ENCODE data around the gene METTL9.

DNA sequence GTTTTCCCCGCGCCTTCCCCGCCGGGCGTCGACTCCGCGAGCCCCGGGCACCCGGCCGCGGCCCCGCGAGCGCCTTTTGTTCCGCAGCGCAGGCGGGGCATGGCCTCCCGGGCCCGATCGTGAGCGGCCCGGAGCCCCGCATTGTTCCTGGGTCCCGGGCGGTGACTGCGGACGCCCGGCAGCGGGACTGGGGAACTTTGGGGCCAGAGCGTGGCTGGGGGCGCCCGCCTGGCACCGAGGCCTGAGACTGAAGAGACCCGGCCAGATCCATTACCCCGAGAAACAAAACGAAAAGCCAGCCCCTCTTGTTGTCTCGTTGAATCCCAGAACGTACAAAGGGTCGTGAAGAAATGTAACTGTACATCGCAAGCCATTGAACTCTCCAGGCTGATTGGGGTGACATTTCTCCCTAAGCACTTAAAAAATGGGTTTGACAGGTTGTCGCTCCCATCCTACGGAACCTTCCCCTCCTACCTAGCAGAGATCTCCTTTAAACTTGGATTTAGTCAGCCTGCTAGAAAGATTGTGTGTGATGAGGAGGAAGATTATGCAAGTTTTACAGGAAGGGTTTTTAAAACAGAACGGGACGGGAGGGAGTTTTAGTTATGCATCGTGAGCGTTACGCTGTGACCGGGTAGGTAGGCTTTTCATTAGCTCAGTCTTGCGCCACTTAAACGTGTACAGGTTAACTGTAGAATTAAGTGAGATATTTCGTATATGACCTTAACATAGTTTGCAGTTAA, 825 bp downstream of the METTL9 start:
- TF ChIP-seq, protein P1, sequence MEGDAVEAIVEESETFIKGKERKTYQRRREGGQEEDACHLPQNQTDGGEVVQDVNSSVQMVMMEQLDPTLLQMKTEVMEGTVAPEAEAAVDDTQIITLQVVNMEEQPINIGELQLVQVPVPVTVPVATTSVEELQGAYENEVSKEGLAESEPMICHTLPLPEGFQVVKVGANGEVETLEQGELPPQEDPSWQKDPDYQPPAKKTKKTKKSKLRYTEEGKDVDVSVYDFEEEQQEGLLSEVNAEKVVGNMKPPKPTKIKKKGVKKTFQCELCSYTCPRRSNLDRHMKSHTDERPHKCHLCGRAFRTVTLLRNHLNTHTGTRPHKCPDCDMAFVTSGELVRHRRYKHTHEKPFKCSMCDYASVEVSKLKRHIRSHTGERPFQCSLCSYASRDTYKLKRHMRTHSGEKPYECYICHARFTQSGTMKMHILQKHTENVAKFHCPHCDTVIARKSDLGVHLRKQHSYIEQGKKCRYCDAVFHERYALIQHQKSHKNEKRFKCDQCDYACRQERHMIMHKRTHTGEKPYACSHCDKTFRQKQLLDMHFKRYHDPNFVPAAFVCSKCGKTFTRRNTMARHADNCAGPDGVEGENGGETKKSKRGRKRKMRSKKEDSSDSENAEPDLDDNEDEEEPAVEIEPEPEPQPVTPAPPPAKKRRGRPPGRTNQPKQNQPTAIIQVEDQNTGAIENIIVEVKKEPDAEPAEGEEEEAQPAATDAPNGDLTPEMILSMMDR (IDR thresholded peaks at IDR 0.05; ENCODE audit: insufficient read depth, low read length, poor library complexity, severe bottlenecking), result no peak
- TF ChIP-seq EZH2phosphoT487 (conservative IDR thresholded peaks at IDR 0.05; ENCODE audit: low read length), result no peak
